ENCODE results near the gene PITPNC1. TPM values are rescaled to one million over a fixed set of nuclear protein-coding genes. Genes with fewer than 3 reads are reported as not detected.
"Not testable (repeated sequence)": the region's sequence is repeated elsewhere in the genome, so short reads cannot be mapped to it uniquely, and the experiment has no call there.

Gene PITPNC1
- total RNA-seq, 4 donors from 2014 or later: 2.3 to 8.6 (median 4.3) TPM

DNA sequence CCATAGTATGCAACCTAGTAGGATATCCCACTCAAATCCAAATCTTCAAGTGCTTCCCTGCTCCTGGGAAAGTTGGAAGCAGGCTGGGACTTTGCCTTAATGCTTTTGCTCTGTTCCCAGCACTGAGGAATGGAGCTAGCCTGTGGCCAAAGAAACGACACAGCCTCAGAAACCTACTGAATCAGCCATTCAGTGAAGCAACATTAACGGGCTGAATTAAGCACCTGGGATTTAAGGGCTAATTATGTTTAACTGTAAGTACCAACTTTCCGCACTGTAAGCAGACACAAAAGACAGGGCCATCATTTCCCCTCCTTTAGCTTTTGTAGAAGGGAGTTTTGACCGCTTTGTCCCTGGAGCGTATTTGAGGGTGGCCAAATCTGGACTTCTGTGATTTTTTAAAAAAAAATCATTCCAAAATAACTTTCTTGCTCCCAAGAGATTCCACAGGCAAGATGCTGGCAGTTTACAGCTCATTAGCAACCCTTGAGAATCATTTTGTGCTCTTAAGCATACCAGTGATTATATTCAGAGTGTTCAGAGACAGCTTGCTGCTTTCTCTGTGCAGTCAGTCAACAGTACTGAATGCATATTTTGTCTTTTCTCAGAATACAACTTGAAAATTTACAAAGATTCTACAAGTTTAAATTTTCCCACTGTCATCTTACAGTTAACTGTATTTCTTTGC lies 323.1 kb downstream of the PITPNC1 start:
- H3K27ac ChIP-seq: no peak overlapping the region
- intact Hi-C loops (cut with DNase I; ENCODE audit: low total_unique reads): no loop called here
- in situ Hi-C loops (cut with MboI; ENCODE audit: low sequenced_read_pairs in 4 of 4): no loop called here
- DNase-seq: no peak
- ATAC-seq: no peak
- H3K27me3 ChIP-seq: no peaks in the 10 kb centered on the region
- H3K4me1 ChIP-seq: no peaks in the 10 kb centered on the region
- H3K9me3 ChIP-seq: no peaks in the 10 kb centered on the region
- no peak for TF ChIP-seq CTCF (IDR thresholded peaks at IDR 0.05 in 4 of 5, conservative IDR thresholded peaks at IDR 0.05 in 1 of 5)
- no peak overlapping the region for H3K4me3 ChIP-seq
- H3K36me3 ChIP-seq: no peaks in the 10 kb centered on the region

GRCh38 chr17:67700725-67701119 lies 323.6 kb downstream of the PITPNC1 start:
- ATAC-seq: no peak
- in situ Hi-C loops (cut with MboI; ENCODE audit: low sequenced_read_pairs in 4 of 4): no loop called here
- no peaks in the 10 kb centered on the region for H3K27me3 ChIP-seq
- no peaks in the 10 kb centered on the region for H3K36me3 ChIP-seq
- TF ChIP-seq CTCF (IDR thresholded peaks at IDR 0.05 in 4 of 5, conservative IDR thresholded peaks at IDR 0.05 in 1 of 5) (no peak), POLR2A (IDR thresholded peaks at IDR 0.05) (no peak)
- H3K27ac ChIP-seq: no peak overlapping the region
- H3K9me3 ChIP-seq: no peaks in the 10 kb centered on the region
- H3K4me1 ChIP-seq: no peaks in the 10 kb centered on the region
- no peak for DNase-seq
- no peak overlapping the region for H3K4me3 ChIP-seq
- intact Hi-C loops (cut with DNase I; ENCODE audit: low total_unique reads): no loop called here

DNA sequence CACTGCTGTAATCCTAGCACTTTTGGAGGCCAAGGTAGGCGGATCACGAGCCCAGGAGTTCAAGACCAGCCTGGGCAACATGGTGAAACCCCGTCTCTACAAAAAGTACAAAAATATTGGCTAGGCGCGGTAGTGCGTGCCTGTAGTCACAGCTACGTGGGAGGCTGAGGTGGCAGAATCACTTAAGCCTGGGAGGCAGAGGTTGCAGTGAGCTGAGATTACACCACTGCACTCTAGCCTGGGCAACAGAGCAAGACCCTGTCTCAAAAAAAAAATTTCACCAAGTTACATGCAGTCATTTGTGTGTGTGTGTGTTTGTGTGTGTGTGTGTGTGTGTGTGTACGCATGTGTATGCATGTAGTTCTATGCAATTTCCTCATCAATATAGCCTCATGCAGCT lies 325.8 kb downstream of the PITPNC1 start:
- H3K36me3 ChIP-seq; H3K4me3 ChIP-seq; DNase-seq; intact Hi-C loops (cut with DNase I; ENCODE audit: low total_unique reads); H3K4me1 ChIP-seq; ATAC-seq; H3K27me3 ChIP-seq; H3K9me3 ChIP-seq; in situ Hi-C loops (cut with MboI; ENCODE audit: low sequenced_read_pairs in 4 of 4); H3K27ac ChIP-seq: not testable (repeated sequence)

DNA sequence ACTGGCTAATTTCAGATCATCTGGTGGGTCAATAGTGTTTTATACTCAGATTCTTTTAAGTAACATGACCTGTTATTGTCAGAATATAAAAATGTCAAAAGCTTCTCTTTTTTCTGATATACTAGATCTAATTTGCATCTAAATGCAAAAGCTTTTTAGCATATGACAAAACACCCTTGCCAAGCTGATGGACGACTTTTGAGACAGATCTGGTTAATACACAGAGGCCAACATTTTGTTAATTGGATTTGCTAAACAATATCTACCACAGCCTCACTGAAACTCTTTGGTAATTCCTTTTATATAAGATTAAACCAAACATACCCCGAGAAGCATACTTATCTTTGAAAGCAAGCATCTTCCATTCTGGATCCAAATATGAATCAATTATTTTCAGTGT lies 330.4 kb downstream of the PITPNC1 start:
- Histone ChIP-seq H3K27me3 (no peaks in the 10 kb centered on the region), H3K4me3 (no peak overlapping the region), H3K27ac (no peak overlapping the region), H3K9me3 (no peaks in the 10 kb centered on the region), H3K36me3 (no peaks in the 10 kb centered on the region), H3K4me1 (no peaks in the 10 kb centered on the region)
- intact Hi-C loops (cut with DNase I; ENCODE audit: low total_unique reads) (no loop called here), in situ Hi-C loops (cut with MboI; ENCODE audit: low sequenced_read_pairs in 4 of 4) (no loop called here)
- no peak for DNase-seq
- TF ChIP-seq POLR2A (IDR thresholded peaks at IDR 0.05) (no peak), CTCF (IDR thresholded peaks at IDR 0.05 in 4 of 5, conservative IDR thresholded peaks at IDR 0.05 in 1 of 5) (no peak)
- ATAC-seq: no peak

- intact Hi-C loops (cut with DNase I; ENCODE audit: low total_unique reads) (no loop called here), in situ Hi-C loops (cut with MboI; ENCODE audit: low sequenced_read_pairs in 4 of 4) (no loop called here)
- H3K9me3 ChIP-seq: no peaks in the 10 kb centered on the region
Measured at GRCh38 chr17:67708378-67708777, 331.3 kb downstream of the PITPNC1 start.

More at GRCh38 chr17:67708378-67708777, 331.3 kb downstream of the PITPNC1 start:
- no peak for DNase-seq
- Histone ChIP-seq H3K27ac (no peak overlapping the region), H3K36me3 (no peaks in the 10 kb centered on the region), H3K4me3 (no peak overlapping the region), H3K4me1 (no peaks in the 10 kb centered on the region), H3K27me3 (no peaks in the 10 kb centered on the region)
- TF ChIP-seq POLR2A (IDR thresholded peaks at IDR 0.05): no peak
- no peak for TF ChIP-seq CTCF (IDR thresholded peaks at IDR 0.05 in 4 of 5, conservative IDR thresholded peaks at IDR 0.05 in 1 of 5)
- no peak for ATAC-seq

Data from gastrocnemius medialis (tissue), 4 donors.